Adipocyte (in vitro differentiated cells): ENCODE measurements around the gene RPL7A.

Experiments used
- DNase-seq: peaks from one replicate; pipeline ENCODE4 v3.0.0-alpha.2; 2015; ENCODE audit warnings: low read depth
- H3K27me3 ChIP-seq: replicated peaks from 2 replicates; pipeline ENCODE4 v1.7.0; 2013; ENCODE audit warnings: mild to moderate bottlenecking, low read length, moderate library complexity; ENCODE audit not compliant: control insufficient read depth, insufficient read depth
- H3K36me3 ChIP-seq: 2 replicates; pipeline ENCODE4 v1.7.0; 2013; ENCODE audit warnings: low read length, mild to moderate bottlenecking, moderate library complexity; ENCODE audit not compliant: control insufficient read depth, insufficient read depth, severe bottlenecking
- H3K4me1 ChIP-seq: 2 replicates; pipeline ENCODE4 v1.7.0; 2013; ENCODE audit warnings: mild to moderate bottlenecking, low read length, moderate library complexity; ENCODE audit not compliant: control insufficient read depth, insufficient read depth
- H3K4me3 ChIP-seq: 2 replicates; pipeline ENCODE4 v1.7.0; 2013; ENCODE audit warnings: mild to moderate bottlenecking, low read length, moderate library complexity
- H3K9ac ChIP-seq: 2 replicates; pipeline ENCODE4 v1.7.0; 2013; ENCODE audit warnings: mild to moderate bottlenecking, low read length, moderate library complexity
- H3K9me3 ChIP-seq: 2 replicates; pipeline ENCODE4 v1.7.0; 2013; ENCODE audit warnings: mild to moderate bottlenecking, low read length, moderate library complexity; ENCODE audit not compliant: control insufficient read depth

Gene RPL7A

DNA sequence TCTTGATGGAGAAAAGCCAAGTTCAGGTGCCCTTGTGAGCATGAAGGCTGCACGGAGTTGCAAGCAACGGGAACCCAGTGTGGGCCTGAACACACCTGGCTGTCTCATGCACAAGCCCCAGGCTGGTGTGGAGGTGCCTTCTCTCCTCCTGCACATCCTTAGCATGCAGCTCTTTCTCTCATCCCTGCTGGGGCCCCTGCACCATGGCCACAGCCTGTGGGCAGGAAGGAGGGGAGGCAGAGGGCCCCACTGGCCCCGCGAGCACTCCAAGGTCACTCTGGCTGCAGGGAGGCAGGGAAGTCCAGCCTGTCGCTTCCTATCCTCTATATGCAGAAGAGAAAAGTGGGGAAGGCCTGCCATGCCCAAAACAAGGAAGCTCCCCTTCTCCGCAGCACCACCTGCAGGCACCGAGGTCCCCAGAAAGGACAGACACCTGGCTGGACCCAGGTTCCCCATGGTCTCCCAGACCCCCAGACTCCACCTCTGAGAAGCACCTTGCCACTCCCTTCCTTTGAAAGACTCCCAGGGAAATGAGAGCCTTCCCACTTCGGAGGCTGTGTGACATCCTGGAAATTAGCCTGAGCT lies 46.8 kb downstream of the RPL7A start:
- H3K9me3 ChIP-seq = no peaks in the 10 kb centered on the region
- H3K36me3 ChIP-seq = no peaks in the 10 kb centered on the region
- H3K4me1 ChIP-seq = no peaks in the 10 kb centered on the region
- no peak for DNase-seq
- no peak overlapping the region for H3K4me3 ChIP-seq
- H3K9ac ChIP-seq = no peak overlapping the region
- peaks cover 49% of the 10 kb centered on the region for H3K27me3 ChIP-seq

DNA sequence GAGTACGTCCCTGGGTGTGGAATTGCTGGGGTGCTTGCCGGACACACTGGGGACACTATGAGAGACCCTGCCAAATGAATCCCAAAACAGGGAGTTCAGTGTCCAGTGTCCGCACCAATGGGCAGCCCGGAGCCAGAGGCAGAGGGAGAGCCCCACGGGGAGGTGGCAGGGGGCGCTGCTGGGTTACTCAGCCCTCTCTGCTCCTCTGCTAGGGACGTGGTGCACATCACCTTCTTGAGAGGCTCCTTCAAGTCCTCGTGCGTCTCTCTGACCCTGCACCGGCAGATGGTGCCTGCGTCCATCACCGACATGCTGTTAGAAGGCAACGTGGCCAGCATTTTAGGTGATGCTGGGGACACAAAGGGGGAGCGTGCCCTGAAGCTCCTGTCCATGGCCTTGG lies 48.9 kb downstream of the RPL7A start:
- DNase-seq = no peak
- Histone ChIP-seq H3K36me3 (no peaks in the 10 kb centered on the region), H3K4me3 (no peak overlapping the region), H3K4me1 (no peaks in the 10 kb centered on the region), H3K9ac (no peak overlapping the region), H3K27me3 (peaks cover 43% of the 10 kb centered on the region), H3K9me3 (no peaks in the 10 kb centered on the region)

DNA sequence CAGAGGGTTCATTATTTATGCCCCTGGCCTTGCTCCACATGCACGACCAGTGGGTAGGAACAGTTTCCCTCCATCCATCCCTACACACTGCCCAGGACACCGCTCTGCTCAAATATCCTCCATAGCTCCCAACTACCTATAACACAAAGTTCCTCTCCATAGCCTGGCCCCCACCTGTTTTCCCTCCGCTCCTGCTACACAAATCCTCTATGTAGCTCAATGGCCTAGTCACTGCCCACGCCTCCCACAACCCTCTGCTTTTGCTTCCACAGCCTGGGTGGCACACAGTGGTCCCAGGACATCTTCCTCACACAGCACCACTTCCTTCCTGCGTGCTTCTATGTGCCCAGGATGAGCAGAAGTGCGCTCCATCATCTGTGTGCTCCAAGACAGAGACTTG lies 49.4 kb downstream of the RPL7A start:
- Histone ChIP-seq H3K27me3 (peaks cover 43% of the 10 kb centered on the region), H3K4me1 (no peaks in the 10 kb centered on the region), H3K9ac (no peak overlapping the region), H3K36me3 (no peaks in the 10 kb centered on the region), H3K9me3 (no peaks in the 10 kb centered on the region), H3K4me3 (no peak overlapping the region)
- DNase-seq = no peak

DNA sequence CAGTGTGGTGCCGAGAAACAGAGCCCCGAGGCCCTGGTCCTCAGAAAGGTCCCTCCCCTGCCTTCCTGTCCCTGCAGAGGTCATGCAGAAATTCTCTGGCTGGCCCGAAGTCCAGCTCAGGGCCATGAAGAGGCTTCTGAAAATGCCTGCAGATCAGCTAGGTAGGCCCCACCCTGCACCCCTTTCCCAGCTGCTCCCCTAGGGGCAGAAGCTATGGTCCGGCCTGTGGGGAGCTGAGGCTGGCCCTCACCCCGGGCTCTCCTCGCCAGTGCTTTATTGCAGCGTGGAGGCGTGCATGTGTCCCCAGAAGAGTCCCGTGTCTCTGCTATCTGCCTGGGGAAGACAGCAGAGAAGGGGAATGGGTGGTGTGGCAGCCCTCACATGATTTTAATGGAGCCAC lies 49.9 kb downstream of the RPL7A start:
- H3K9ac ChIP-seq = no peak overlapping the region
- H3K4me1 ChIP-seq = no peaks in the 10 kb centered on the region
- H3K9me3 ChIP-seq = no peaks in the 10 kb centered on the region
- no peak overlapping the region for H3K4me3 ChIP-seq
- peaks cover 43% of the 10 kb centered on the region for H3K27me3 ChIP-seq
- DNase-seq = no peak
- H3K36me3 ChIP-seq = no peaks in the 10 kb centered on the region

DNA sequence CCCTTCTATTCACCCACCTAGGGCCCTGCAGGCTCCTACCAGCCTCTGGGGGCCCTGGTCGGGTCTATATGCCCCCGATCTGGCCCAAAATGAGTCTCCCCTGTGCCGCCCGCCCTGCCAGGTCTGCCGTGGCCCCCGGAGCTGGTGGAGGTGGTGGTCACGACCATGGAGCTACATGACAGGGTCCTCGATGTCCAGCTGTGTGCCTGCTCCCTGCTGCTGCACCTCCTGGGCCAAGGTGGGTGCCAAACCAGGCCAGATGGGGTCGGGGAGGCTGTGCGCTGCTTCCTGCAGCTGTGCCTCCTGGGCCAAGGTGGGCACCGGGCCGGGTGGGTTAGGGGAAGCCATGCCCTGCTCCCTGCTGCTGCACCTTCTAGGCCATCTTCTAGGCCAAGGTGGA lies 52.3 kb downstream of the RPL7A start:
- H3K36me3 ChIP-seq = peaks cover 6% of the 10 kb centered on the region
- no peak overlapping the region for H3K4me3 ChIP-seq
- H3K27me3 ChIP-seq = peaks cover 26% of the 10 kb centered on the region
- no peaks in the 10 kb centered on the region for H3K9me3 ChIP-seq
- no peak overlapping the region for H3K9ac ChIP-seq
- DNase-seq = no peak
- peaks cover 3% of the 10 kb centered on the region for H3K4me1 ChIP-seq
